Right ventricle myocardium inferior (tissue), 1 donor: Measurements from ENCODE around the gene CCDC127. TPM values are rescaled to one million over a fixed set of nuclear protein-coding genes. Genes with fewer than 3 reads are reported as not detected.

Source experiments
- ATAC-seq: fragments of 200-7000 bp; cut with Tn5 transposase; one replicate; pipeline ENCODE4 v1.9.1; 2020; ENCODE audit warnings: mild to moderate bottlenecking, moderate library complexity
- DNase-seq: peaks from one replicate; pipeline ENCODE4 v3.0.0; 2021; ENCODE audit errors: missing footprints
- intact Hi-C: fragments of 100-400 bp; cut with DNase I; formaldehyde crosslinking; loops from one replicate; pipeline ENCODE4 v1.11.0; 2022
- total RNA-seq: library from RNA; stranded (reverse); fragmentation: NEBNext Ultra II Directional; extraction: Animal tissue kit (Norgen Biotek cat#: 25700); gene quantifications from one replicate; pipeline ENCODE4 v1.2.1, GENCODE V29; 2021
- donor health status: DM: no; HTN: yes; CAD: no; lungs with severe emphysema.

The CCDC127 gene
- total RNA-seq, 1 donor from 2014 or later, result 9.4 TPM

GRCh38 chr5:194603-195209 is 23.2 kb downstream of the CCDC127 start:
- no peak for ATAC-seq
- no peak for DNase-seq
- intact Hi-C loops, result loop anchor here (5.0 kb wide), 1 partner anchor 68 kb away; no protein-coding TSS in a partner anchor

- intact Hi-C loops, result loop anchor here (5.0 kb wide), 1 partner anchor 68 kb away; no protein-coding TSS in a partner anchor
- DNase-seq, result peak; percentile 83
- peak; percentile 47 for ATAC-seq
Measured at GRCh38 chr5:194102-194501, 23.9 kb downstream of the CCDC127 start.

GRCh38 chr5:192970-193831 is 24.8 kb downstream of the CCDC127 start:
- intact Hi-C loops, result loop anchor here (5.0 kb wide), 1 partner anchor 69 kb away; no protein-coding TSS in a partner anchor
- no peak for DNase-seq
- no peak for ATAC-seq

- ATAC-seq (no peak), DNase-seq (no peak)
- intact Hi-C loops, result loop anchor here (5.0 kb wide), 1 partner anchor 70 kb away; no protein-coding TSS in a partner anchor
Measured at GRCh38 chr5:192691-192969, 25.3 kb downstream of the CCDC127 start.

- intact Hi-C loops, result loop anchor here (2.0 to 5.0 kb wide), 2 partner anchors 27 to 70 kb away; partner anchors contain the start of genes CCDC127 and SDHA
- ATAC-seq, result no peak
- no peak for DNase-seq
Measured at GRCh38 chr5:191949-192690, 25.8 kb downstream of the CCDC127 start.

DNA sequence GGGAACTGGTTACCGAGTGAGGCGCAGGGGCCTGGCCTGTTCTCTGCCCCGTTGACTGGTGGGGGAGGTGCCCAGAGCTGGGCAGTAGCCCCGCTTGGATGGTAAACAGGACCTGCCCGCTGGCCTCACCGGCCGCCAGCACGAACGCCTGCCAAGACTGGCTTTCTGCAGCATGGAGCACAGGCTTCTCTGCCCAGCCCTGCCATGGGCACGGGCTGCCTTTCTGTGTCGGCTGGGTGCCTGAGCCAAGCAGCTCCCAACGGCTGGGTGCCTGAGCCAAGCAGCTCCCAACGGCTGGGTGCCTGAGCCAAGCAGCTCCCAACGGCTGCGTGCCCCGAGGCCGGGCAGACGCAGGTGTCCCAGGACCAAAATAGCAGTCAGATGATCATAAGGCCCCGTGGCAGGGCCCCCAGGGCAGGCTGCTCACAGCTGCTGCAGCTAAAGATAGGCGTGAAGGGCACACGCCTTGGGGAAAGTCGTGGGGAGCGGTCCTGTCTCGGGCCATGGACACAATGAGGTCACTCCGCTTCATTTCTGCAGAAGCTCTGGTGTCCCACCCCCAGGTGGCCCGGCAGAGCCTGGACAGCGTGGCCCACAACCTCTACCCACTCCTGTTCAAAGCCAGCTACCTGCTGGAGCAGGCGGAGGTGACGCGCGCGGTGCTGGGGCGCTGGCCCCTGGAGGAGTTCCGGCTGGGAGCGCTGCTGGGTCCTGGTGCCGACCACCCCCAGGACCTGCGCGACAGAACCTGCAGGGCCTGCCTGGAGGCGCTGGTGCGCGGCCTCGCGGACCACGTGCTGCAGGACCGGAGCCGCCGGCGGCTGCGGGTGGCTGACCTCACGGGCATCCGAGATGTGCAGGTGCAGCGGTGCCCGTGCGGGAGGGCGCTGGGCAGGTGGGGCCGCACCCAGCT is 26.7 kb downstream of the CCDC127 start, which contains the start of gene LRRC14B:
TSS of gene LRRC14B (plus strand) at position 460 of the 913 bp plus-strand sequence. CDS start at position 504, 44 bp downstream.
- ATAC-seq (peak; percentile 74), DNase-seq (peak; percentile 84)
- intact Hi-C loops, result loop anchor here (2.0 to 5.0 kb wide), 2 partner anchors 28 to 71 kb away; partner anchors contain the start of genes CCDC127 and SDHA

- intact Hi-C loops, result loop anchor here (2.0 to 5.0 kb wide), 2 partner anchors 28 to 72 kb away; partner anchors contain the start of genes CCDC127 and SDHA
- DNase-seq (no peak), ATAC-seq (no peak)
Measured at GRCh38 chr5:190366-191035, 27.5 kb downstream of the CCDC127 start.

- DNase-seq (no peak), ATAC-seq (no peak)
- intact Hi-C loops, result loop anchor here (2.0 to 5.0 kb wide), 2 partner anchors 29 to 72 kb away; partner anchors contain the start of genes CCDC127 and SDHA
Measured at GRCh38 chr5:189976-190365, 28.0 kb downstream of the CCDC127 start.

DNA sequence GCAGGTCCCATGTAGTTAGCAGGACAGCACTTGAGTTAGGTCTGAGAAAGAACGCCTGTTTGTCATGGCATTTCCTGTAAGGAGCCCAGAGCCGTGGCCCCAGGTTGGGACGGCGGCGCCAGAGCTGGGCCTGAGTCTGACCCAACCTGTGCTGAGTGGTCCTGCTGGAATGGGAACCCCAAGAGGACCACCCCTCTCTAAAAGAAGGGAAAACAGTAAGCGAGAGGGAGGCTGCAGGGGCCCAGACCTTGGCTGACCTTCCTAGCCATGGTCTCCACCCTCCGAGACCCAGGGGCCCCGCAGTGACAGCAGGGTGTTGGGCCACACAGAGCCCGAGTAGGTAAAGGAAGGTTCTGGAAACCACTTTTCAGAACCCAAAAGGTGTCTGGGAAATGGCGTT is 28.5 kb downstream of the CCDC127 start:
- ATAC-seq (no peak), DNase-seq (no peak)
- intact Hi-C loops, result no loop called here

GRCh38 chr5:188488-189481 is 29.2 kb downstream of the CCDC127 start:
- intact Hi-C loops, result no loop called here
- DNase-seq (peak; percentile 91), ATAC-seq (peak; percentile 68)

DNA sequence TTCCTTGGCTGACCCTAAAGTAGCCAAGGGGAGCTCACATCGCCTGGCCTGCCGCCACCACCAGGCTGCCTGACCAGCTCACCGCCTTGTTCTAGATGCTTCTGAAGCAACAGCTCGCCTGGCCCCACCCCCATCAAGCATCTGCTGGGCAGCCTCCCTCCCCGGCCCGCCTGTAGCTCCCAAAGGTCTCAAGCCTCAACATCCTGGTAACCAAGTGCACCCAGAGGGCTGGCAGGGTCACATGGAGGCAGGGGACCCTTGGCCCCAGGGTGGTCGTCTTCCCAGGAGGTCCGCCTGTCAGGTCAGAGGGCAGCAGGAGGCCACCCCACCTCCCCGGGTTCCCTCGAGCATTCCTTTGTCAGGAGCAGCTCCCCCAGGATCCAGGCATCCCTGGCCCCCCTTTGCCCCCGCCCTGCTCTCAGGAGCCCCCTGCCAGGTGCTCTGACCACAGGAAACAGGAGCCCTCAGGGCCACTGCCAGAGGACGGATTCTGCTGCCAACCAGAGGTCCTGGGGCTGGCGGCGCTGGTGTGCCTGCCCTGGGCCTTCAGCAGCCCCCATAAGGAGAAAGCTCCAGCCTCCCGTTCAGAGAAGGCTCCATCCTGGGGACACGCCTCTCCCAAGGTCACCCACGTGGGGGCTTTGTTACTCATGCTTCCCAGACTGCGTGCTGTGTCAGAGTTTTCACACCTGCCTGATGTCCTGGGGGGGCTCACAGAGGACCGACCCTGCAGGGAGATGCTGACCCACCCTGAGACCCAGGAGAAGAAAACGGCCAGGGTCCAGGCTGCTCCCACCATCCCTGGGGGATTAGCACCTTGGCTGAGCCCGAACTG is 30.1 kb downstream of the CCDC127 start:
- no peak for ATAC-seq
- intact Hi-C loops, result no loop called here
- DNase-seq, result no peak

DNA sequence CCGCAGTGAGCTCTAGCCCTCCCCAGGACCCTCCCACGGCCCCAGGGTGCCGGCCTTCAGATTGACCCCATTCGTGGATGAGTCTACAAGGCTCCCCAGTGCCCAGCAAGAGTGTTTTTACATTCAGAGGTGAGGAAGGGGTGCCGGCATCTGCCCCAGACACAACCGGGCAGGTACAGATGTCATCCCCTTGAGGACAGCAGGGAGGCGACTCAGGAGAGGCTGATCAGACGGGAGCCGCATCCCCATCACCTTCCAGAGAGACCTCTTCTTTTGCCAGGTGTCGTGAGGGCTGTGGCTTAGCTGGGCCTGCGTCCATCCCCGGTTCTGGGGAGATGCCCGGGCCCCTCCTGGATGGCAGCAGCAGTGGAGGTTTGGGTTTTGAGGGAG is 30.9 kb downstream of the CCDC127 start:
- intact Hi-C loops, result no loop called here
- ATAC-seq (no peak), DNase-seq (no peak)

DNA sequence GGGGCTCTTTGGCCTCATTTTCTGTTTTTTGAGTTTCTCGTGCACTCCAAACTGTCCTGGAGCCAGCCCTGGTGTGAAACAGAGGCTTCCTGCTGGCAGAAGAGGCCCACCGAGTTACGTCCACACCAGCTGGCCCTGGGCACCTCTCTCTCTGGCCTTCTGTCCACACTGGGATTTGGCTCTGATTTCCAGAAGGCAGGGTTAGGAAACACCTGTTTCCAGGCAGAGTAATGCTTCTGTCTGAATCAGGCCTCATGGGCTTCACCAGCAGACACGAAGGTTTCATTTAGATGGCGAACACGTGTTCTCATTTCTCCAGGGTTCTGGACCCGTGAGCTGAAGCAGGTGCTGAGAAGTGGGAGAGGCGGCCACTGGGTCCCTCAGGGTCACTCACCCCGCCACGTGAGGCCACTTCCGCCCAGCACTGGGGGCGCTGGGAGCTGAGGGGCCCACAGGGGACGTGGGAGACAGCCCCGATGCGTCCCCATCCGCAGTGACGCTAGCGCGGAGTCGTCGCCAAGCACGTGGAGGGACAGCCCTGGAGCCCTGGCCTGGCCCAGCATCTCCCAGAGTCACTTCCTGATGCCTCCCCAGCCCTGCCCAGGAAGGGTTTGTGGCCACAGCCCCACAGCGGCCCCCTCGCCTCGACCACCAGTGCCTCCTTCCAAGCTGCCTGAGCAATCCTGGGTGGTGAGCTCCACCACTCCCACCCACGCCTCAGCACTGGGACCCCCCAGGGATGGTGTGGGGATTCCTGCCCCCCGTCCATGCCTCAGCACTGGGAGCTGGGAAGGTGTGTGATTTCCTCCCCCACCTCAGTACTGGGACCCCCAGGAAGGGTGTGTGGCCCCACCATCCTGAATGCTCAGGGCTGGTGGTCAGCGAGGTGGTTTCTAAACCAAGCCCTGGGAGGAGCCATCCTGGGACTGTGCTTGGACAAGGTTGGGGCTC is 31.6 kb downstream of the CCDC127 start:
- no peak for ATAC-seq
- intact Hi-C loops, result no loop called here
- no peak for DNase-seq
